GM13977 (cell line): ENCODE data around the gene NAA16.
"Not testable (repeated sequence)": the region's sequence is repeated elsewhere in the genome, so short reads cannot be mapped to it uniquely, and the experiment has no call there.

Experiments used
- DNase-seq: peaks from one replicate; pipeline ENCODE4 v3.0.0; 2012; ENCODE audit warnings: low spot score
- CTCF ChIP-seq: IDR thresholded peaks from 2 replicates; pipeline ENCODE4 v1.5.1; 2012; ENCODE audit warnings: mild to moderate bottlenecking, control low read depth; ENCODE audit not compliant: insufficient read depth; ENCODE audit errors: extremely low read depth, missing control alignments
- in situ Hi-C: fragments of 300-500 bp; cut with MboI; formaldehyde crosslinking; loops from one replicate; pipeline ENCODE4 v1.12.0; 2022; ENCODE audit warnings: low sequenced_read_pairs, low pct_unique_long_range_greater_than_20kb, mixed read lengths, inconsistent platforms; ENCODE audit not compliant: unreplicated experiment

Gene NAA16

GRCh38 chr13:41418731-41419130 lies 107.7 kb downstream of the NAA16 start:
- in situ Hi-C loops, result loop anchor here (25.0 kb wide), 1 partner anchor 219 kb away; no protein-coding TSS in a partner anchor
- TF ChIP-seq CTCF, result no peak
- no peak for DNase-seq

GRCh38 chr13:41419206-41419605 lies 108.1 kb downstream of the NAA16 start:
- no peak for DNase-seq
- in situ Hi-C loops, result loop anchor here (25.0 kb wide), 1 partner anchor 218 kb away; no protein-coding TSS in a partner anchor
- no peak for TF ChIP-seq CTCF

GRCh38 chr13:41420146-41420545 lies 109.1 kb downstream of the NAA16 start:
- TF ChIP-seq CTCF, result no peak
- in situ Hi-C loops, result loop anchor here (25.0 kb wide), 1 partner anchor 217 kb away; no protein-coding TSS in a partner anchor
- no peak for DNase-seq

- not testable (repeated sequence) for DNase-seq
- in situ Hi-C loops, result loop anchor here (25.0 kb wide), 1 partner anchor 216 kb away; no protein-coding TSS in a partner anchor
These were observed 110.3 kb downstream of the NAA16 start for GRCh38 chr13:41421330-41421729.

GRCh38 chr13:41421983-41422382 lies 110.9 kb downstream of the NAA16 start:
- in situ Hi-C loops, result loop anchor here (25.0 kb wide), 1 partner anchor 215 kb away; no protein-coding TSS in a partner anchor
- not testable (repeated sequence) for DNase-seq

GRCh38 chr13:41423259-41423658 lies 112.2 kb downstream of the NAA16 start:
- in situ Hi-C loops, result loop anchor here (25.0 kb wide), 1 partner anchor 214 kb away; no protein-coding TSS in a partner anchor
- DNase-seq, result not testable (repeated sequence)

- not testable (repeated sequence) for DNase-seq
- in situ Hi-C loops, result loop anchor here (25.0 kb wide), 1 partner anchor 213 kb away; no protein-coding TSS in a partner anchor
These were observed 113.6 kb downstream of the NAA16 start for GRCh38 chr13:41424675-41425074.

- no peak for DNase-seq
- in situ Hi-C loops, result no loop called here
- no peak for TF ChIP-seq CTCF
These were observed 115.0 kb downstream of the NAA16 start for GRCh38 chr13:41426047-41426446.
